DOHH2 (cell line): Measurements from ENCODE around the gene EGFL8.

Experiments
- EZH2phosphoT487 ChIP-seq: fragments of 200-600 bp; sonication (generic); IDR thresholded peaks from 2 replicates; pipeline ENCODE4 v1.6.1; 2017; ENCODE audit warnings: borderline replicate concordance, mild to moderate bottlenecking, antibody characterized with exemption, low read length, moderate library complexity, mixed read lengths
- TF ChIP-seq, protein P1 (sequence below): fragments of 200-600 bp; sonication (generic); IDR thresholded peaks from one replicate; pipeline ENCODE4 v1.5.1; 2014; ENCODE audit warnings: antibody characterized with exemption, mild to moderate bottlenecking, low read depth, low read length; ENCODE audit not compliant: poor library complexity, severe bottlenecking

DNA sequence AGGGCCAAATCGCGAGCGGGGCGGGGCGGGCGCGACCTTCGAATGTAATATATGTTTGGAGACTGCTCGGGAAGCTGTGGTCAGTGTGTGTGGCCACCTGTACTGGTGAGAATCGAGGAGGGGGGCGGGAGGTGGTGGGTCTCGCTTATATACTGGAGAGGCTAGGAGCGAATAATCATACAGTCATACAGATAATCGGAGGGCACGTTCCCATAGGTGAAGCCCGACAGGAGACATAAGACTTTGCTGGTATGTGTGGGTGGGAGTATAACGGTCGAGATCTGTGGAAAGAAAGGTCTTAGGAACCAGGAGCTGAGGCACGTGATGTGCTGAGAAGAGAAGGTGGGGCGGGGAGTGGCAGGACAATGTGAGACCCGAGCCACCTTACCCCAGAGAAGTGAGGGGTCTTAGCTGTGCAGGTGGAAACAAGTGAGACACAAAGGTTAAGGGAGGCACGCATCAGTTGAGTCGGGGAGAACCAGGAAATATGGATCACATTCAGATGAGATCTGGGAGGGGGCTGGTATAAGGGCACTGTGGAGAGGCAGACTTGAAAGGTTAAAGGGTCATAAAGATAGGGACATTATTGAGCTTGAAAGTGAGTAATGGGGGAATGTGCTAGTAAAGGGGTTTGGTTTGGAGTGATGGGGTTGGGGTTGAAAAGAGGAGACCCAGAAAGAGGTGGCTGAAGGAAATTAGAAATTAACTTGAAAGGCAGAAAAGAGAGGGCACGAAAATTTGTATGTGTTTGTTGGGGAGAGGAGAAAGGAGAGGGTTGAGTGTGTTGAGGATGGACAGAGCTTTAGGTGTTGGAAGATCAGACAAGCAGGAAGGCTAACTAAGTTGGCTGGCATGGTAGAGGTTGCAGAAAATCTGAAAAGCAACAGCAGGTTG is 14.4 kb downstream of the EGFL8 start:
- TF ChIP-seq EZH2phosphoT487 = no peak
- TF ChIP-seq, protein P1, sequence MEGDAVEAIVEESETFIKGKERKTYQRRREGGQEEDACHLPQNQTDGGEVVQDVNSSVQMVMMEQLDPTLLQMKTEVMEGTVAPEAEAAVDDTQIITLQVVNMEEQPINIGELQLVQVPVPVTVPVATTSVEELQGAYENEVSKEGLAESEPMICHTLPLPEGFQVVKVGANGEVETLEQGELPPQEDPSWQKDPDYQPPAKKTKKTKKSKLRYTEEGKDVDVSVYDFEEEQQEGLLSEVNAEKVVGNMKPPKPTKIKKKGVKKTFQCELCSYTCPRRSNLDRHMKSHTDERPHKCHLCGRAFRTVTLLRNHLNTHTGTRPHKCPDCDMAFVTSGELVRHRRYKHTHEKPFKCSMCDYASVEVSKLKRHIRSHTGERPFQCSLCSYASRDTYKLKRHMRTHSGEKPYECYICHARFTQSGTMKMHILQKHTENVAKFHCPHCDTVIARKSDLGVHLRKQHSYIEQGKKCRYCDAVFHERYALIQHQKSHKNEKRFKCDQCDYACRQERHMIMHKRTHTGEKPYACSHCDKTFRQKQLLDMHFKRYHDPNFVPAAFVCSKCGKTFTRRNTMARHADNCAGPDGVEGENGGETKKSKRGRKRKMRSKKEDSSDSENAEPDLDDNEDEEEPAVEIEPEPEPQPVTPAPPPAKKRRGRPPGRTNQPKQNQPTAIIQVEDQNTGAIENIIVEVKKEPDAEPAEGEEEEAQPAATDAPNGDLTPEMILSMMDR = no peak
